DMS 273 treated with DMSO at 0.1 percent for 48 hours (cell line): ENCODE results near the gene TEX53.

Source experiments
- DNase-seq: peaks from one replicate; lab custom pipeline; 2025; lab: John Stamatoyannopoulos, UW

TEX53 gene

GRCh38 chr9:114657705-114658104 lies at the start of gene TEX53:
Gene TEX53, minus strand, starts transcription at chr9:114657805. Its CDS starts 31 bp downstream, at chr9:114657774.
- no peak for DNase-seq

GRCh38 chr9:114706711-114707110 lies 49.1 kb upstream of the TEX53 start:
- DNase-seq, result no peak

GRCh38 chr9:114701988-114702387 lies 44.4 kb upstream of the TEX53 start:
- DNase-seq, result no peak

- DNase-seq, result no peak
These were observed 40.3 kb upstream of the TEX53 start for GRCh38 chr9:114697951-114698351.

GRCh38 chr9:114696814-114697544 lies 39.4 kb upstream of the TEX53 start:
- no peak for DNase-seq

GRCh38 chr9:114695948-114696347 lies 38.3 kb upstream of the TEX53 start:
- no peak for DNase-seq

GRCh38 chr9:114694719-114695269 lies 37.2 kb upstream of the TEX53 start:
- DNase-seq, result no peak

- no peak for DNase-seq
These were observed 36.5 kb upstream of the TEX53 start for GRCh38 chr9:114694146-114694545.

GRCh38 chr9:114693248-114693855 lies 35.7 kb upstream of the TEX53 start:
- no peak for DNase-seq

GRCh38 chr9:114691956-114692295 lies 34.3 kb upstream of the TEX53 start:
- no peak for DNase-seq

- DNase-seq, result no peak
These were observed 33.7 kb upstream of the TEX53 start for GRCh38 chr9:114691046-114691955.

GRCh38 chr9:114690308-114690707 lies 32.7 kb upstream of the TEX53 start:
- DNase-seq, result no peak

GRCh38 chr9:114689813-114690212 lies 32.2 kb upstream of the TEX53 start:
- no peak for DNase-seq

- DNase-seq, result no peak
These were observed 31.5 kb upstream of the TEX53 start for GRCh38 chr9:114688909-114689610.

- no peak for DNase-seq
These were observed 30.8 kb upstream of the TEX53 start for GRCh38 chr9:114688379-114688778.

GRCh38 chr9:114687034-114687433 lies 29.4 kb upstream of the TEX53 start:
- no peak for DNase-seq

GRCh38 chr9:114685951-114686350 lies 28.3 kb upstream of the TEX53 start:
- DNase-seq, result no peak

- DNase-seq, result no peak
These were observed 26.4 kb upstream of the TEX53 start for GRCh38 chr9:114684036-114684435.

GRCh38 chr9:114682846-114683245 lies 25.2 kb upstream of the TEX53 start:
- no peak for DNase-seq

GRCh38 chr9:114681594-114682332 lies 24.2 kb upstream of the TEX53 start, which contains the start of gene TEX48:
Gene TEX48, minus strand, starts transcription at chr9:114682192. Its CDS starts 10,469 bp downstream, at chr9:114671723.
- DNase-seq, result peak; percentile 24
